Astrocyte (in vitro differentiated cells and primary cell): ENCODE data around the gene HBB.

Experiments
- CTCF ChIP-seq: IDR thresholded peaks from 2 replicates; pipeline ENCODE4 v1.5.1; 2011; ENCODE audit warnings: low read depth, mild to moderate bottlenecking, inconsistent platforms, low read length, moderate library complexity; ENCODE audit not compliant: insufficient read depth
- EZH2 ChIP-seq: IDR thresholded peaks from 2 replicates; pipeline ENCODE4 v1.6.1; 2012; ENCODE audit warnings: mild to moderate bottlenecking, low read length, inconsistent platforms; ENCODE audit not compliant: insufficient read depth

- TF ChIP-seq CTCF (no peak), EZH2 (no peak)
Observed at GRCh38 chr11:5265832-5266231, 39.0 kb upstream of the HBB start.
